Activated gamma-delta T cell treated with Interleukin-2 at 50 U/mL for 16 hours (primary cell): ENCODE results near the gene UGT2B17.
"Not testable (repeated sequence)": the region's sequence is repeated elsewhere in the genome, so short reads cannot be mapped to it uniquely, and the experiment has no call there.

ENCODE experiments used
- DNase-seq: peaks from one replicate; pipeline ENCODE4 v3.0.0-alpha.2; 2020

Gene UGT2B17

DNA sequence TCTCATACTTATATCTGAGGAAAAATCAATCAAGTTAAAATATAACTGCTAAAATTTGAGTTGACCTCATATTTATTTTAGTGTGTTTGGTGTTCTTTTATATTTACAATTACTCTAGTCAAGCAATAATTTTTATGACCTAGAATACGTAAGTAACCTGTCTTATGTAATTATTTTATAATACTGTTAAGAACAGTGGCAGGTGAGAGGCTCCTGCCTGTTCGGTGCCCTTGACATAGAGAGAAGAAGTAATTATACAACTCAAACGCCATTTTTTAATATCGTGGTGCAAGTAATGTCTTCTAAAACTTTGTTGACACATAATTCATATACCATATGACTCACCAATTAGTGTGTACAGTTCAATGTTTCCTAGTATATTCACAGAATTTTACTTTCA is 7.6 kb downstream of the UGT2B17 start:
- DNase-seq = not testable (repeated sequence)

DNA sequence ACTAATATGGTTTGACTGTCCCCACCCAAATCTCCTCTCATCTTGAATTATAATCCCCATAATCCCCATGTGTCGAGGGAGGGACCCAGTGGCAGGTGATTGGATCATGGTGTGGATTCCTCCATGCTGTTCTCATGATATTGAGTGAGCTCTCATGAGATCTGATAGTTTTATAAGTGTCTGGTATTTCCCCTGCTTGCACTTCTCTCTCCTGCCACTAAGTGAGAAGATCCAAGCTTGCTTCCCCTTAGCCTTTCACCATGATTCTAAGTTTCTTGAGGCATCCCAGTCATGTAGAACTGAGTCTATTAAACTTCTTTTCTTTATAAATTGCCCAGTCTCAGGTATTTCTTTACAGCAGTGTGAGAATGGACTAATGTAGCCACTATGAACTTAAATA is 9.8 kb downstream of the UGT2B17 start:
- not testable (repeated sequence) for DNase-seq

DNA sequence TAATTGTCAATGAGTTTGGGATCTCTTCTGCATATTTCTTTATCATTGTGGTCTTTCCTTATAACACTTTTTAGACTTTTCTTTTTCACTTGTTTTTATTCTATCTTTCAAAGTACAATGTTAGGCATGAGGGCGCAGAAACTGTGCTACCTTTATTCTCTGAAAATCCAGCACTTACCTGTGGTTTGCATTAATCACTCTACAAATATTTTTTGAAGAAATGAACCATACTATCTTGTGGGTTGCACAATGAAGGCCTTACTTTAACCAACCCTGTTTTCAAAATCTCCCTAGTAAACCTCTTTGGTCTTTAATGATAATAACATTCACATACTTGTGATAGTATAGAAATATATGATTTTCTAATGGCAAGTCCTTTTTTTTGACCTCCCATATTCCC is 11.0 kb downstream of the UGT2B17 start:
- DNase-seq = not testable (repeated sequence)

DNA sequence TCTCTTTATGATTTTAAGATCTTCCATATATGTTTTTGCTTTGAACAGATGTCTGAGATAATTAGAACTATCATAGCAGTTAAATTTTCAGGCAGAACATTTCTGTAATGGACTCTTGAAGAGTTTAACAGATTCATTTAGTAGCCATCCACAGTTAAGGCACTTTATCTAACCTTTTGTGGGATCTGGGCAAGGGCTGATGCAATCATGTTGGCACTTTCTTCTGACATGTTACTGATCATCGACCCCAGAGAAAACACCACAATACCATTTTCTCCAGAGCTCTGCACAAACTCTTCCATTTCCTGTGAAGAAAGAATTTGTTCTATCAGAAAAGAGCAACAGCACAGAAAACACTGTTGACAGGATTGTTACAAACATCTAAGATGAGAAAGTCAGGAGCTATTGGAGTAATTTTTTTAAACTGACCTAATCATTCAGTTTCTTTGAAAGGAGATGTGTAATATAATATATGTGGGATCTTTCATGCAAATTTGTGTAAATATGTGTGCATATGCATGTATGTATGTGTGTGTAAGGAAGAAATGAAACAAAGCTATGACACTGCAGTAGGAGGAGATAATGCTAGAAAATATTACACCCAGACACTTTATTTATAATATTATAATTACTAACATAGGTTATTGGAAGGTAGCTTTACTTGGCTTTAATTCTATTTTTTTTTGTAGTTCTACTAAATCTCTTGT is 15.6 kb downstream of the UGT2B17 start:
- DNase-seq = not testable (repeated sequence)

DNA sequence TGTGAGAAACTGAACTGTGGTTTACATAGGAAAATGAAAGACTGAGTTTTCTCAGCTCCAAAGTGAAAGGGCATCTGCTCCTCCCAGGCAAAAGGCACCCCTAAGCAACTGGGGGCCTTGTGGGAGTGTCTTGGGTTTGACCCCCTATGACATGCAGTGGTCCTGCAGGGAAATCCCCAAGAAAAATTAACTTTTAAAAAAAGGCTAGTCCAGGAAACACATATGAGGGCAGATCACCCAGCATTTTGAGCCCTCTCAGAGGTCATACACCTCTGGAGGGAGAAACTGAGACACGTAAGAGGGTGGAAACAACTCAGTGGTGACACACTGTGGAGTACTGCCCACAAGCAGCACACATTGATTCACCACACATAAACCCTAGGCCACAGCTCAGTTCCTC is 22.3 kb downstream of the UGT2B17 start:
- DNase-seq = not testable (repeated sequence)

DNA sequence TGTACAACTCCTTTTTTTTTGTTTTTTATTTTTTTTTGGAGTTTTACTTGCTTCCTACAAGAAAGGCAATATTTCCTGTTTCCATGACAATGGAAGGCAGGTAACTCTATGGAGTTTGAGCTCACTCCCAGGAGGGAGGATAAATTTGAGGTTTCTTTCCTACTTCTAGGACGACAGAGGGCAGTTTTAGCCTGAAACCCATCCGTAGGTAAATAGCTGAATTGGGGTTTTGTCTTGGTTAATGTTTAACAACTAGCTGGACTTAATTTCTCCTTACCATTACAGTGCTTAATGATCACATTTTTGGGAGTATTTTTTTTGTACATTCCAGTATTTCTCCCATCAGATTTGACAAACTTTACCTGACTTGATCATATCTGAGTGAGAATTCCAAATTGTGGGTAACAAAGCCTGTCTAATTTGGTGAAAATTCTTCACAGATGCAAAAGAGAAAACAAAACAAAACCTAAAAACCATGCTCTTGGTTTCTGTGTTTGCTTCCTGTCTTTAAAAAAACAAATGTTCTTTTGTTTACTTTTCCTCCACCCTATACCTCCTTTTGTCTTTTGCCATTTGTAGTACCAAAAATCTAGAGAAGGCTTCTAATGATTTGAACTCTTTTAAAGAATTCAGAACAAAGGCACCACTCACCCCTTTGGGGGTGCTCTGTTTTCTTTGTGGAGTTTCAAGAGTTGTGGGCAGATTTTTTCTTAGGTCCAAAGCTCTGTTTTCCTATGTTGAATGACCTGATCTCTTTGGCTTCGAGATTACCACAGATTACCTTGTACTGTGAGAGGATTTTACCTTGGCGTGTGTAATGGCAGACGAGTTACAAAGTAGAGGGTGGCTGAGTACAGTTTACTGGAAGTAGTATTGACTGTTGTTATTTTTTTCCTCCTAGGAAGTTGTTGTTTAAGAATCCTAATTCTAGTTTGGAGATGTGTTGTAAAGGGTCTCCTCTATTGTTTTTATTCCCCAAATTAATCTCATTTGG is 23.0 kb downstream of the UGT2B17 start:
- DNase-seq = not testable (repeated sequence)

DNA sequence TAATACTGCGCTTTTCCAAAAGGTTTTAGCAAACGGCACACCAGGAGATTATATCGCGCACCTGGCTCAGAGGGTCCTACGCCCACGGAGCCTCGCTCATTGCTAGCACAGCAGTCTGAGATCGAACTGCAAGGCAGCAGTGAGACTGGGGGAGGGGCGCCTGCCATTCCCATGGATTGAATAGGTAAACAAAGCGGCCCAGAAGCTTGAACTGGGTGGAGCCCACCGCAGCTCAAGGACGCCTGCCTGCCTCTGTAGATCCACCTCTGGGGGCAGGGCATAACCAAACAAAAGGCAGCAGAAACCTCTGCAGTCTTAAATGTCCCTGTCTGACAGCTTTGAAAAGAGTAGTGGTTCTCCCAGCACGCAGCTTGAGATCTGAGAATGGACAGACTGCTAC is 33.4 kb downstream of the UGT2B17 start:
- not testable (repeated sequence) for DNase-seq

DNA sequence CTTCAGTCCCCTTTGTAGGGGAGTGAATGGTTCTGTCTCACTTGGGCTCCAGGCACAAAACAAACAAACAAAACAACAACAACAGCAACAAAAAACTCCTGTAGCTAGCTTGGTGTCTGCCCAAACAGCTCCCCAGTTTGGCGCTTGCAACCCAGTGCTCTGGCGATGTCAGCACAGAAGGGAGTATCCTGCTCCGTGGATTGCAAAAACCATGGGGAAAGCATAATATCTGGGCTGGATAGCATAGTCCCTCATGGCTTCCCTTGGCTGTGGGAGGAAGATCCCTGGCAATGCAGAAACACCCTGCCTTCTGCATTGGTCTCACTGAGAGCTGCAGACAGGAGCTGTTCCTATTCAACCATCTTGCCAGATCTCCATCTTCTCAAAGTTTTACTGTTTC is 39.7 kb downstream of the UGT2B17 start:
- DNase-seq = no peak

DNA sequence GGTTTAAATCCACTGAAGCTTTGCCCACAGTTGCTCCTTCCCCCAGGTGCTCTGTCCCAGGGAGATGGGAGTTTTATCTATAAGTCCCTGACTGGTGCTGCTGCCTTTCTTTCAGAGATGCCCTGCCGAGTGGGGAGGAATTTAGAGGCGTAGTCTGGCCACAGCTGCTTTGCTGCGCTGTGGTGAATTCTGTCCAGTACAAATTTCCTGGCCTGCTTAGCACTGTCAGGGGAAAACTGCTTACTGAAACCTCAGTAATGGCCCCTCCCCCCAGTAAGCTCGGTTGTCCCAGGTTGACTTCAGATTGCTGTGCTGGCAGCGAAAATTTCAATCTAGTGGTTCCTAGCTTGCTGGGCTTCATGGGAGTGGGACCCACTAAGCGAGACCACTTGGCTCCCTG is 40.1 kb downstream of the UGT2B17 start:
- no peak for DNase-seq

DNA sequence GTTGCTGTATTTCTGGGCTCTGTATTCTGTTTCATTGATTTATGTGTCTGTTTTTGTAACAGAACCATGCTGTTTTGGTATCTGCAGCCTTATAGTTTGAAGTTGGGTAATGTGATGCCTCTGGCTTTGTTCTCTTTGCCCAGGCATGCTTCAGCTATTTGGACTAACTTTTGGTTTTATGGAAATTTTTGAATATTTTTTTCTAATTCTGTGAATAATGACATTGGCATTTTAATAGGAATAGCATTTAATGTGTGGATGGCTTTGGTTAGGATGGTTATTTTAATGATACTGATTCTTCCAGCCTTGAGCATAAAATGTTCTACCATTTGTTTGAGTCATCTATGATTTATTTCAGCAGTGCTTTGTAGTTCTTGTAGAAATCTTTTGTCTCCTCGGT is 53.9 kb downstream of the UGT2B17 start:
- DNase-seq = not testable (repeated sequence)

DNA sequence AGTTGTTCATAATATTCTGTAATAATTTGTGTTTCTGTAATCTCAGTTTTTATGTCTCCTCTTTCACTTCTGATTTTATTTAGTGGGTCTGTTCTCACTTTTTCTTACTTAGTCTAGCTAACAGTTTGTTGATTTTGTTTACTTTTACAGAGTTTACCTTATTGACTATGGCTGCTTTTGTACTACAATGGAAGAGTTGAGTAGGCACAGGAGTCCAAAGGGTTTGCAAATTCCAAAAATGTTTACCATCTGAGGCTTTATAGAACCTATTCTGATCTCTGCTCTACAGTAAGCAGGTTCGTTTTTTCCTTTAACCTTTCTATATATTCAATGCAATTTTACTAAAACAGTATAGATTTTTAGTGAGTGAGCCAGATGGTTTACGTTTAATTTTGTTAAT is 55.1 kb downstream of the UGT2B17 start:
- no peak for DNase-seq

DNA sequence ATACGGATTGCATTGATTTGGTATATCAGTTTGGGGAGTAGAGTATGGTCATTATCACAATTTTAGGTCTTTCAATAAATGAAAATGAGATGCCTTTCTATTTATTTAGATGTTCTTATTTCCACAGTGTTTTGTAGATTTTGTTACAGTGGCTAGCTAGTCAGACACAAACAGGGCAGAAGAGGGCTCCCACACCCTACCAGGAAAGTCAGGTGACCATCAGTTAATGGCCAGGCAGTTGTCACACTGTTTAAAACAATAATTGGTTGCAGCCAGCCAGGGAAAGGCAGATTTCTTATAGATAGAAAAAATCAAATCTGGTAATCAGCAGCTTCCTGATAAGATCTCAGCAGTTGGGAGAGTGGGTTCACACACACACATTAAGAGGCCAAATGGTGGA is 57.2 kb downstream of the UGT2B17 start:
- DNase-seq = no peak

DNA sequence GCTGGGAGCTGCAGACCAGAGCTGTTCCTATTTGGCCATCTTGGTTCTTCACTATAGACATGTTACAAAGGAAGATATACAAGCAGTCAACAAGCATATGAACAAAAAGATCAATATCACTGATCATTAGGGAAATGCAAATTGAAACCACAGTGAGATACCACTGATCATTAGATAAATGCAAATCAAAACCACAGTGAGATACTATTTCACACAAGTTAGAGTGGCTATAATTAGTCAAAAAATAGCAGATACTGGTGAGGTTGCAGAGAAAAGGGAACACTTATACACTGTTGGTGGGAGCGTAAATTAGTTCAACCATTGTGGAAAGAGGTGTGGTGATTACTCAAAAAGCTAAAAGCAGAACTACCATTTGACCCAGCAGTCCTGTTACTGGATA is 70.7 kb downstream of the UGT2B17 start:
- not testable (repeated sequence) for DNase-seq

DNA sequence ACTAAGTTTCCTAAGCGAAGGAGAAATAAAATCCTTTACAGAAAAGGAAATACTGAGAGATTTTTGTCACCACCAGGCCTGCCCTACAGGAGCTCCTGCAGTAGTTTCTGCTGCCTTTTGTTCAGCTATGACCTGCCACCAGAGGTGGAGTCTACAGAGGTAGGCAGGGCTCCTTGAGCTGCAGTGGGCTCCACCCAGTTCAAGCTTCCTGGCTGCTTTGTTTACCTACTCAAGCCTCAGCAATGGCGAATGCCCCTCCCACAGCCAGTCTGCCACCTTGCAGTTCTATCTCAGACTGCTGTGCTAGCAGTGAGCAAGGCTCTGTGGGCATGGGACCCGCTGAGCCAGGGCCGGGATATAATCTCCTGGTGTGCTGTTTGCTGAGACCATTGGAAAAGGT is 71.3 kb downstream of the UGT2B17 start:
- not testable (repeated sequence) for DNase-seq

DNA sequence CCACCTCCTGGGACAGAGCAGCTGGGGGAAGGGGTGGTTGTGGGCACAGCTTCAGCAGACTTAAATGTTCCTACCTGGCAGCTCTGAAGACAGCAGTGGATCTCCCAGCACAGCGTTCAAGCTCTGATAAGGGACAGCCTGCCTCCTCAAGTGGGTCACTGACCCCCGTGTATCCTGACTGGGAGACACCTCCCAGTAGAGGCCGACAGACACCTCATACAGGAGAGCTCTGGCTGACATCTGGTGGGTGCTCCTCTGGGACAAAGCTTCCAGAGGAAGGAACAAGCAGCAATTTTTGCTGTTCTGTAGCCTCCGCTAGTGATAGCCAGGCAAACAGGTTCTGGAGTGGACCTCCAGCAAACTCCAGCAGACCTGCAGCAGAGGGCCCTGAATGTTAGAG is 72.7 kb downstream of the UGT2B17 start:
- not testable (repeated sequence) for DNase-seq

DNA sequence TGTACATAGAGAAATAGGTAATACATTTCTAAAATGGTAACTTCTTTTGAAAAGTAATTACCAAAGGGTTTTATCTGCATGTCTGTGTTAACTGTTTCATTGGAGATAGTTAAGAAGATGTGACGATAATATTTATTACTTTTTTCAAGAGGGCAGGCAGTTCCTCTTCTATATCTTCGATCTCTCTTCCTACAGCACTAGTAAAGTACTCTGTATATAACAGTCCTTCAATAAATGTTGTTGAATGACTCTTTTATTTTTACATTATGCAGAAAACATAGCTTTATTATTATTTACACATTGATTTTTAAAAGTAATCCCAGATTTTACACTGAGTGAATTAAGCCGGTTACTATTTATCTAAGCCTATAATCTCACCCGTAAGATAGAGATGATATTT is 77.1 kb downstream of the UGT2B17 start:
- DNase-seq = no peak

DNA sequence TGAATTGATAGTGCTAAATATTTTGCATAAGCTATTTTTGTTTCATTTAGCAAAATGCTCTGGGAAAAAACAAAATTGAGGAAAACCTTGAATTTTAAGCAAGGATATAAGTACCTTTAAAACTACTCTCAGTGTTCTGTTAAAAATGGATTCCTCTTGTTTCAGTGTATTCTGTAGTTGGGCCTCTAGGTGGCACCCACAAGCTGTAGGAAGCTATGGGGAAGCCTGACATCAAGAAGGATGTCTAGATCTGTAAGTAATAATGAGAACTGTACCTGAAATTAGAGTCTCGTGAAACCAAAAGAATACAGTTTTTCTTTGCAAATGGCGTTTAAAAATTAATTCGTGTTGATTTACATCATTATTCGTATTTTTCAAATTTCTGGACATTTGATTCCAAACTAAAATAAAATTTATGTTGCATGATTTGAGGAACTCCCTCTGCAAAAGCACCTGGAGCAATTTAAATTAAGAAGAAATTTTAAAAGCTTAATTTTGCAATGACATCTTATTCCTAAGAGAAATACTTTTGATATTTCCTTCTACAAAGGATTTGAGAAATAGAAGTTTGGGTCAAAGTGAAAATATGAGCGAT is 77.6 kb downstream of the UGT2B17 start:
- DNase-seq = peak; percentile 53

DNA sequence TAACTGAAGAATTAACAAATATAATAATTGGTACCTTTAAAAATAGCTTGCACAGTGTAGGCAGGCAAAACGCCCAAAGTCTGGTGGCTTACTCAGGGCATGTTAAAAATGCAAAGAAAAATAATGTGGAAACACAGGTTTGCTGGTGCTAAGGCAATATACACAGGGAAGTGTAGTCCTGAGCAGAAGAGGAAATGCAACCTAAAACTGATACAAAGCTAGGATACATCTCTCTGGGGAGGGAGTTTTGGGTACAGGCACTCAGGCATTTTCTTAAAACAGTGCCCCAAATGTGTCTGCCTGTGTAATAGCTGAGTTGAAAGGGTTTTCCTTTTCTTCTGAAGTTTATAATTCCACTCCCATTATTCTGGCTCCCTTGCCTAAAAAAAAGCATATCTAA is 81.4 kb downstream of the UGT2B17 start:
- DNase-seq = no peak

DNA sequence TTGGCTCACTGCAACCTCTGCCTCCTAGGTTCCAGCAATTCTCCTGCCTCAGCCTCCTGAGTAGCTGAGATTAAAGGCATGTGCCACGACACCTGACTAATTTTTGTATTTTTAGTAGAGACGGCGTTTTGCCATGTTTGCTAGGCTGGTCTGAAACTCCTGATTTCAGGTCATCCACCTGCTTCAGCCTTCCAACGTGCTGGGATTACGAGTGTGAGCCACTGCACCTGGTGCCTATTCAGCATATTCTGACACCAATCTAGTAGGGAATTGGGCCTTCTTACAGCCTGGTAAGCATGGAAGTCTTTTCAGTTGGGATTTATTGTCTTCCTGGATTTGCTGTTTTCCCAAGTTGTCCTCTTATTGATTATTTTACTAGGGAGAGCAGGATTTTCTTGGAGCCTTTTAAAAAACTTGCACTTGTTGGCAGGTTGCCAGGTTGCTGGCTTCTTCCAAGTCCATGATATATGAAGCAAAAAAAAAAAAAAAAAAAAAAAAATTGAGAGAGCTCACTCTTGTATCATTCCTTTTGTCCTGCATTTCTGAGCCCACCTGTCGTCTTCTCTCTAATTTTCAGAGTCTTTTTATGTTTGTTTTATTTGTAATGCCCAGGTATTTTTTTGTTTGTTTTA is 85.2 kb downstream of the UGT2B17 start:
- no peak for DNase-seq

DNA sequence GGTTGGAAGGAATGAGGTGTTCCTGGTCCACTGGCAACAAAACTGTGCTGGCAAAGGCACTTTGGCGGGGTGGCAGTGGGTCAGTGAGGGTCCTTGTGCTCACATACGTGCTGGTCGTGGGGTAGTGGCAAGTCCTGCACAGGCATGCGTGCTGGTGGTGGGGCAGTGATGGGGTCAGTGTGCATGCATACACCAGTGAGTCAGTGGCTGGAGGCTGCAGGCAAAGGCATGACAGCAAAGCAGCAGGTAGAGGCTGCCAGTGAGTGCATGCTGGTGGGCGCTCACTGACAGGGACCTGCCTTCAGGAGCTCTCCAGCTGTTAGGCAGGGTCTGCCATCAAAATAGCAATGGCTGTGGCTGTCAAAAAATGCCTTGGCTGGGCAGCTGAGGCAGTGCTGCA is 86.8 kb downstream of the UGT2B17 start:
- DNase-seq = no peak
